T-helper 17 cell (primary cell): ENCODE measurements around the gene SIRPA. TPM values are rescaled to one million over a fixed set of nuclear protein-coding genes. Genes with fewer than 3 reads are reported as not detected.

ENCODE experiments used
- total RNA-seq, 4 donors: library from RNA in 2 of 4; stranded (reverse) in 2 of 4; gene quantifications; one replicate each; pipeline ENCODE4 v1.2.3 and lab custom pipeline; 2022 to 2026

SIRPA gene
- total RNA-seq, 2 donors from 2014 or later, result 0.86 to 2.6 TPM

Other genes with a start within 250 kb of the SIRPA start
- gene SIRPG, start 237.6 kb upstream of the SIRPA start, total RNA-seq, result 10 to 100 TPM; 45.3 to 47.5 TPM
- gene PDYN, start 98.7 kb downstream of the SIRPA start, total RNA-seq, result not detected
- 10 to 100 TPM; 16.4 to 17.8 TPM for gene STK35, start 206.4 kb downstream of the SIRPA start, total RNA-seq